GM23338 (cell line): ENCODE data around the gene RAB3GAP1. TPM values are rescaled to one million over a fixed set of nuclear protein-coding genes. Genes with fewer than 3 reads are reported as not detected.

ENCODE experiments used
- ATAC-seq: fragments of 200-7000 bp; cut with Tn5 transposase; 3 replicates; pipeline ENCODE4 v1.9.1; 2020
- DNase-seq: peaks from one replicate; pipeline ENCODE4 v3.0.0-alpha.2; 2015; ENCODE audit warnings: low spot score
- H2AFZ ChIP-seq: fragments of 200-600 bp; sonication (generic); 2 replicates; pipeline ENCODE4 v1.8.0; 2016; ENCODE audit warnings: antibody characterized with exemption, mild to moderate bottlenecking, moderate library complexity
- H3F3A ChIP-seq: fragments of 200-600 bp; sonication (generic); replicated peaks from 2 replicates; pipeline ENCODE4 v1.8.0; 2017; ENCODE audit warnings: antibody characterized with exemption, mixed run types, low read depth
- H3K27ac ChIP-seq: fragments of 200-600 bp; sonication (generic); 2 replicates; pipeline ENCODE4 v1.6.1; 2016; ENCODE audit warnings: low read depth
- H3K27me3 ChIP-seq: fragments of 200-600 bp; sonication (generic); 2 replicates; pipeline ENCODE4 v1.8.0; 2016; ENCODE audit warnings: mild to moderate bottlenecking, mixed run types, moderate library complexity; ENCODE audit not compliant: insufficient read depth
- H3K36me3 ChIP-seq: fragments of 200-600 bp; sonication (generic); 2 replicates; pipeline ENCODE4 v1.8.0; 2016; ENCODE audit warnings: mild to moderate bottlenecking; ENCODE audit not compliant: insufficient read depth
- H3K4me1 ChIP-seq: fragments of 200-600 bp; sonication (generic); 2 replicates; pipeline ENCODE4 v1.8.0; 2016; ENCODE audit warnings: mild to moderate bottlenecking, moderate library complexity; ENCODE audit not compliant: insufficient read depth
- H3K4me2 ChIP-seq: fragments of 200-600 bp; sonication (generic); 2 replicates; pipeline ENCODE4 v1.7.1; 2017; ENCODE audit warnings: mixed run types
- H3K4me3 ChIP-seq: fragments of 200-600 bp; sonication (generic); 2 replicates; pipeline ENCODE4 v1.6.1; 2016; ENCODE audit warnings: mixed run types
- H3K79me2 ChIP-seq: fragments of 200-600 bp; sonication (generic); replicated peaks from 2 replicates; pipeline ENCODE4 v1.8.0; 2017; ENCODE audit warnings: mild to moderate bottlenecking; ENCODE audit not compliant: insufficient read depth
- H3K9me2 ChIP-seq: fragments of 200-600 bp; sonication (generic); 2 replicates; pipeline ENCODE4 v1.8.0; 2017; ENCODE audit not compliant: insufficient read depth
- H4K20me1 ChIP-seq: fragments of 200-600 bp; sonication (generic); replicated peaks from 2 replicates; pipeline ENCODE4 v1.8.0; 2017; ENCODE audit warnings: mild to moderate bottlenecking; ENCODE audit not compliant: insufficient read depth
- H3K27ac Mint-ChIP-seq: 2 replicates; pipeline ENCODE4 v1.8.0; 2020; ENCODE audit warnings: inconsistent platforms, mild to moderate bottlenecking, moderate library complexity, mixed read lengths
- H3K27me3 Mint-ChIP-seq: 3 replicates; pipeline ENCODE4 v1.8.0; 2022; ENCODE audit warnings: low read depth, mild to moderate bottlenecking, moderate library complexity, mixed read lengths, inconsistent platforms; ENCODE audit not compliant: insufficient read depth, poor library complexity
- H3K36me3 Mint-ChIP-seq: 3 replicates; pipeline ENCODE4 v1.8.0; 2021; ENCODE audit warnings: low read depth, mild to moderate bottlenecking, inconsistent platforms, moderate library complexity, mixed read lengths
- H3K4me1 Mint-ChIP-seq: 3 replicates; pipeline ENCODE4 v1.8.0; 2020; ENCODE audit warnings: mild to moderate bottlenecking, inconsistent platforms, mixed read lengths
- H3K4me3 Mint-ChIP-seq: 3 replicates; pipeline ENCODE4 v1.8.0; 2021; ENCODE audit warnings: moderate library complexity, mild to moderate bottlenecking, inconsistent platforms, mixed read lengths
- H3K9me3 Mint-ChIP-seq: 3 replicates; pipeline ENCODE4 v1.8.0; 2020; ENCODE audit warnings: moderate library complexity, mild to moderate bottlenecking, inconsistent platforms, mixed read lengths
- CREB1 ChIP-seq: fragments of 250-450 bp; sonication (Bioruptor Pico); IDR thresholded peaks from 2 replicates; pipeline ENCODE4 v1.5.0; 2020; ENCODE audit warnings: low read depth, mild to moderate bottlenecking, moderate library complexity
- EZH2 ChIP-seq: fragments of 200-600 bp; sonication (generic); IDR thresholded peaks from one replicate; pipeline ENCODE4 v1.8.0; 2017; ENCODE audit warnings: antibody characterized with exemption, mild to moderate bottlenecking, low read depth; ENCODE audit not compliant: unreplicated experiment
- EZH2phosphoT487 ChIP-seq: fragments of 200-600 bp; sonication (generic); IDR thresholded peaks from one replicate; pipeline ENCODE4 v1.8.1; 2018; ENCODE audit warnings: antibody characterized with exemption; ENCODE audit not compliant: unreplicated experiment
- JUNB ChIP-seq: IDR thresholded peaks from one replicate; pipeline ENCODE4 v1.6.1; 2016; ENCODE audit warnings: antibody characterized with exemption; ENCODE audit not compliant: unreplicated experiment
- NANOG ChIP-seq: IDR thresholded peaks from 2 replicates; pipeline ENCODE4 v1.6.1; 2016; ENCODE audit warnings: antibody characterized with exemption, borderline replicate concordance
- POLR2AphosphoS5 ChIP-seq: IDR thresholded peaks from 2 replicates; pipeline ENCODE4 v1.6.1; 2016; ENCODE audit warnings: antibody characterized with exemption, low read depth
- STAT1 ChIP-seq: IDR thresholded peaks from one replicate; pipeline ENCODE4 v1.6.1; 2016; ENCODE audit warnings: antibody characterized with exemption; ENCODE audit not compliant: unreplicated experiment
- ZNF114 ChIP-seq: fragments of 250-450 bp; sonication (Bioruptor Pico); IDR thresholded peaks from 2 replicates; pipeline ENCODE4 v1.5.0; 2020; ENCODE audit warnings: mild to moderate bottlenecking, moderate library complexity
- ZNF331 ChIP-seq: fragments of 250-450 bp; sonication (Bioruptor Pico); IDR thresholded peaks from 2 replicates; pipeline ENCODE4 v1.5.0; 2020; ENCODE audit warnings: low read depth, mild to moderate bottlenecking, moderate library complexity
- polyA plus RNA-seq: library from polyadenylated mRNA; unstranded; fragments of >200 nt; fragmentation: Nextera tagmentation; extraction: Ambion mirVana; gene quantifications from 2 replicates; pipeline ENCODE4 v1.2.1, GENCODE V29; 2016
- total RNA-seq: library from RNA; depleted of rRNA; stranded (reverse); fragments of >200 nt; shearing (Covaris generic); gene quantifications from 2 replicates; pipeline ENCODE4 v1.2.3, GENCODE V29; 2014
- TF ChIP-seq, protein P1 (sequence below): IDR thresholded peaks from one replicate; pipeline ENCODE4 v1.6.1; 2018; ENCODE audit warnings: antibody characterized with exemption; ENCODE audit not compliant: unreplicated experiment
- TF ChIP-seq, protein P2 (sequence below): IDR thresholded peaks from 2 replicates; pipeline ENCODE4 v1.6.1; 2016; ENCODE audit warnings: antibody characterized with exemption
- TF ChIP-seq, protein P3 (sequence below), 2 experiments: fragments of 200-600 bp in 1 of 2; sonication (generic) in 1 of 2; conservative IDR thresholded peaks; 2 replicates each; pipeline versions ENCODE4 v1.5.1 to v1.6.1; 2016 to 2017; ENCODE audit warnings: antibody characterized with exemption in 2 of 2, low read depth in 2 of 2, mild to moderate bottlenecking in 2 of 2, moderate library complexity in 1 of 2

Gene RAB3GAP1
- total and polyA plus RNA-seq, 2 experiments from 2014 or later, result 22.5 to 40.4 TPM

DNA sequence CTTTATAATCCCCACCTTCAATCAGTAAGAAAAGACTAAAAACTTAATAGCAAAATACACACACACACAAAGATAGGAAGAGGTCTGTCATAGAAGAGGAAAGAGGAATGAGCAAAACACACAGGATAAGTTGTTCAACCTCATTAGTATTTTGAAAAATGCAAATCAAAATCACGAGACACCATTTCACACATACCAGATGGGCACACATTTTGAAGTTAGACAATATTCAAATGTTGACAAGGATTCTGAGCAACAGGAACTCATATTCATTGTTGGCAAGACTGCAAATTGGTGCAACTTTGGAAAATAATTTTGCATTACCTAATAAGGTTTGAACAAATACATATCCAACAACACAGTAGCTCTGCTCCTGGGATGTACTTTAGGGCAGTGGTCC is 127.6 kb downstream of the RAB3GAP1 start (continued):
- no peak for TF ChIP-seq STAT1

DNA sequence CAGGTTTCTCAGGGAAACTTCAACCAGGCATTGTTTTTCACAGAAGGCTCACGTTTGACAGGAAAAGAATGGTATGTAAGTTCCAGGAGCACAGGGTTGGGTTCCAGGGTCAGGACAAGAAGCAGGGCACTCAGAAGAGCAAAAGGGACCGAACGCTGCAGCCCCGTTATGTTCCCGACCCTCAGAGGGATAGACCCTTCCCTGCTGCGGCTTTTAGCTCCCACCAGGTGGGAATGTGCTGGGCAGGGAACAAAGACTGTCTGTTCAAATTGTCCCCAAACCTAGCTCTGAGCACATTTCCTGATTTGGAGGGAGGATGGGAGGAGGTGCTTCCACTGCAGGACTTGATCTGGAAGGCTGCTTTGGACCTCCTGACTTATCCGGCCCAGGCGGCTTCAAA is 130.1 kb downstream of the RAB3GAP1 start:
- Mint-ChIP-seq H3K27me3 (peaks cover 2% of the 10 kb centered on the region), H3K4me3 (no peak overlapping the region), H3K36me3 (peaks cover 14% of the 10 kb centered on the region), H3K9me3 (peaks cover 6% of the 10 kb centered on the region), H3K27ac (peak overlapping the region; percentile 59; the same call in 1 of the 2 replicates), H3K4me1 (peaks cover 13% of the 10 kb centered on the region)
- Histone ChIP-seq H3F3A (no peaks in the 10 kb centered on the region), H3K4me2 (no peak overlapping the region), H3K27me3 (no peaks in the 10 kb centered on the region), H3K79me2 (no peaks in the 10 kb centered on the region), H3K4me1 (no peaks in the 10 kb centered on the region; the same call in 1 of the 2 replicates), H3K27ac (no peak overlapping the region), H4K20me1 (no peaks in the 10 kb centered on the region), H2AFZ (no peak overlapping the region), H3K36me3 (no peaks in the 10 kb centered on the region), H3K9me2 (no peaks in the 10 kb centered on the region), H3K4me3 (no peak overlapping the region)
- ATAC-seq (peak; percentile 64), DNase-seq (peak; percentile 34)
- TF ChIP-seq EZH2phosphoT487 (no peak), EZH2 (no peak), STAT1 (no peak), POLR2AphosphoS5 (no peak), CREB1 (no peak), ZNF114 (CRISPR knock-in tag) (no peak), ZNF331 (CRISPR knock-in tag) (no peak)

DNA sequence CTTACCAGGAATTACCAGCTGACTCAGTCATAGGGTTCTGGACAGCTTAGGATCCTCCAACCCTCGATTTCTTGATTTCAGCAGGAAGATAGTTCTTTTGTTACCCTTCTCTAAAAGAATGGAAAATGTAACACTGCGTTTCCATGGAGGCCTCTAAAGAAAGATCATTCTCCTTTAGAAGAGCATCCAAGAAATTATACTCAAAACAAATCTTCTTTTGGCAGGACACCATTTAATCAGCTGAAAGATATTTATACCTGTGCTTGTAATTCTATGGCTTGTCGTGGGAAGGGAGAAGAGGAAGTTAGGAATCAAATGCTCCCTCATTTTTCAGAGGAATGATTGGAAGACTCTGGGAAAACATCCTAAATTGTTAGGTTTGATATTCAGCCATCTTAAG is 130.5 kb downstream of the RAB3GAP1 start:
- Histone ChIP-seq H3F3A (no peaks in the 10 kb centered on the region), H3K4me2 (no peak overlapping the region), H3K4me3 (no peak overlapping the region), H3K27ac (no peak overlapping the region), H2AFZ (no peak overlapping the region), H3K36me3 (no peaks in the 10 kb centered on the region), H4K20me1 (no peaks in the 10 kb centered on the region), H3K27me3 (no peaks in the 10 kb centered on the region), H3K9me2 (no peaks in the 10 kb centered on the region), H3K4me1 (no peaks in the 10 kb centered on the region; the same call in 1 of the 2 replicates), H3K79me2 (no peaks in the 10 kb centered on the region)
- DNase-seq (no peak), ATAC-seq (no peak)
- H3K9me3 Mint-ChIP-seq, result peaks cover 3% of the 10 kb centered on the region
- peaks cover 2% of the 10 kb centered on the region for H3K27me3 Mint-ChIP-seq
- H3K4me3 Mint-ChIP-seq, result no peak overlapping the region
- no peak overlapping the region for H3K27ac Mint-ChIP-seq
- H3K36me3 Mint-ChIP-seq, result peaks cover 10% of the 10 kb centered on the region
- H3K4me1 Mint-ChIP-seq, result peaks cover 13% of the 10 kb centered on the region
- no peak for TF ChIP-seq CREB1
- TF ChIP-seq, protein P1, sequence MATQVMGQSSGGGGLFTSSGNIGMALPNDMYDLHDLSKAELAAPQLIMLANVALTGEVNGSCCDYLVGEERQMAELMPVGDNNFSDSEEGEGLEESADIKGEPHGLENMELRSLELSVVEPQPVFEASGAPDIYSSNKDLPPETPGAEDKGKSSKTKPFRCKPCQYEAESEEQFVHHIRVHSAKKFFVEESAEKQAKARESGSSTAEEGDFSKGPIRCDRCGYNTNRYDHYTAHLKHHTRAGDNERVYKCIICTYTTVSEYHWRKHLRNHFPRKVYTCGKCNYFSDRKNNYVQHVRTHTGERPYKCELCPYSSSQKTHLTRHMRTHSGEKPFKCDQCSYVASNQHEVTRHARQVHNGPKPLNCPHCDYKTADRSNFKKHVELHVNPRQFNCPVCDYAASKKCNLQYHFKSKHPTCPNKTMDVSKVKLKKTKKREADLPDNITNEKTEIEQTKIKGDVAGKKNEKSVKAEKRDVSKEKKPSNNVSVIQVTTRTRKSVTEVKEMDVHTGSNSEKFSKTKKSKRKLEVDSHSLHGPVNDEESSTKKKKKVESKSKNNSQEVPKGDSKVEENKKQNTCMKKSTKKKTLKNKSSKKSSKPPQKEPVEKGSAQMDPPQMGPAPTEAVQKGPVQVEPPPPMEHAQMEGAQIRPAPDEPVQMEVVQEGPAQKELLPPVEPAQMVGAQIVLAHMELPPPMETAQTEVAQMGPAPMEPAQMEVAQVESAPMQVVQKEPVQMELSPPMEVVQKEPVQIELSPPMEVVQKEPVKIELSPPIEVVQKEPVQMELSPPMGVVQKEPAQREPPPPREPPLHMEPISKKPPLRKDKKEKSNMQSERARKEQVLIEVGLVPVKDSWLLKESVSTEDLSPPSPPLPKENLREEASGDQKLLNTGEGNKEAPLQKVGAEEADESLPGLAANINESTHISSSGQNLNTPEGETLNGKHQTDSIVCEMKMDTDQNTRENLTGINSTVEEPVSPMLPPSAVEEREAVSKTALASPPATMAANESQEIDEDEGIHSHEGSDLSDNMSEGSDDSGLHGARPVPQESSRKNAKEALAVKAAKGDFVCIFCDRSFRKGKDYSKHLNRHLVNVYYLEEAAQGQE, result no peak
- no peak for TF ChIP-seq STAT1
- TF ChIP-seq, protein P2, sequence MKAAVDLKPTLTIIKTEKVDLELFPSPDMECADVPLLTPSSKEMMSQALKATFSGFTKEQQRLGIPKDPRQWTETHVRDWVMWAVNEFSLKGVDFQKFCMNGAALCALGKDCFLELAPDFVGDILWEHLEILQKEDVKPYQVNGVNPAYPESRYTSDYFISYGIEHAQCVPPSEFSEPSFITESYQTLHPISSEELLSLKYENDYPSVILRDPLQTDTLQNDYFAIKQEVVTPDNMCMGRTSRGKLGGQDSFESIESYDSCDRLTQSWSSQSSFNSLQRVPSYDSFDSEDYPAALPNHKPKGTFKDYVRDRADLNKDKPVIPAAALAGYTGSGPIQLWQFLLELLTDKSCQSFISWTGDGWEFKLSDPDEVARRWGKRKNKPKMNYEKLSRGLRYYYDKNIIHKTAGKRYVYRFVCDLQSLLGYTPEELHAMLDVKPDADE, result no peak
- TF ChIP-seq, protein P3, sequence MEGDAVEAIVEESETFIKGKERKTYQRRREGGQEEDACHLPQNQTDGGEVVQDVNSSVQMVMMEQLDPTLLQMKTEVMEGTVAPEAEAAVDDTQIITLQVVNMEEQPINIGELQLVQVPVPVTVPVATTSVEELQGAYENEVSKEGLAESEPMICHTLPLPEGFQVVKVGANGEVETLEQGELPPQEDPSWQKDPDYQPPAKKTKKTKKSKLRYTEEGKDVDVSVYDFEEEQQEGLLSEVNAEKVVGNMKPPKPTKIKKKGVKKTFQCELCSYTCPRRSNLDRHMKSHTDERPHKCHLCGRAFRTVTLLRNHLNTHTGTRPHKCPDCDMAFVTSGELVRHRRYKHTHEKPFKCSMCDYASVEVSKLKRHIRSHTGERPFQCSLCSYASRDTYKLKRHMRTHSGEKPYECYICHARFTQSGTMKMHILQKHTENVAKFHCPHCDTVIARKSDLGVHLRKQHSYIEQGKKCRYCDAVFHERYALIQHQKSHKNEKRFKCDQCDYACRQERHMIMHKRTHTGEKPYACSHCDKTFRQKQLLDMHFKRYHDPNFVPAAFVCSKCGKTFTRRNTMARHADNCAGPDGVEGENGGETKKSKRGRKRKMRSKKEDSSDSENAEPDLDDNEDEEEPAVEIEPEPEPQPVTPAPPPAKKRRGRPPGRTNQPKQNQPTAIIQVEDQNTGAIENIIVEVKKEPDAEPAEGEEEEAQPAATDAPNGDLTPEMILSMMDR (conservative IDR thresholded peaks at IDR 0.05; ENCODE audit: low read depth in 2 of 2), result no peak
- TF ChIP-seq ZNF331 (CRISPR knock-in tag), result no peak
- TF ChIP-seq NANOG, result no peak
- no peak for TF ChIP-seq POLR2AphosphoS5
- TF ChIP-seq EZH2phosphoT487, result no peak
- TF ChIP-seq JUNB, result no peak
- TF ChIP-seq EZH2, result no peak
- no peak for TF ChIP-seq ZNF114 (CRISPR knock-in tag)
